ENCODE results near the gene KANSL1. TPM values are rescaled to one million over a fixed set of nuclear protein-coding genes. Genes with fewer than 3 reads are reported as not detected.

KANSL1 gene
- total RNA-seq, 1 experiment from 2014 or later = 55.5 TPM

DNA sequence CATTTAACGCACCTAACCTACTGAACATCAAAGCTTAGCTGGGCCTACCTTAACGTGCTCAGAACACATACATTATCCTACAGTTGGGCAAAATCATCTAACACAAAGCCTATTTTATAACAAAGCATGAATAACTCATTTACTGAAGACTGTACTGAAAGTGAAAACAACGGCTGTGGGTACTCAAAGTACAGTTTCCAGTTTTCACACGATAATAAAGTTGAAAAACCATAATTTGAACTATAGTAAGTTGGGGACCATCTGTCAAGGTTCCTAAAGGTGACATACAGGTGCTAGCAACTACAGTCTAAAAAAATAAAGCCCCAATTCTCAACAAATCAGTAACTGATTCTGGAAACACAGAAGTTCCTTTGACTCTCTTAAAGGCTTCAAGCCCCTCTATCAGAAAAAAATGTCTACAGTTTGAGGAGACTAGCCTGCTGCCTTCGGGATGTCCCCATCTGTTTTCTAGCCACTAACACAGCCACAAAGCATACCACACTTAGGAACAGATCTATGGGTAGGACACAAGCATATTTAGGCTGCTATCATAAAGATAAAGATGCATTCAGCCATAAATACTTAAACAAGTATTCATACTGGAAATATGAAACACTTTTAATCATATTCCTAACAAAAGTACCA, 71.3 kb downstream of the KANSL1 start:
- no TSS peak for BruUV-seq (replicated peaks)
- ATAC-seq = no peak
- CTCF ChIA-PET = no interaction called here
- DNase-seq (ENCODE audit: low read depth, low spot score) = no peak
- H3K27me3 ChIP-seq (ENCODE audit: control insufficient read depth, insufficient read depth, low read length) = no peaks in the 10 kb centered on the region
- H3K9me3 ChIP-seq (ENCODE audit: control insufficient read depth, insufficient read depth, low read depth, low read length) = no peaks in the 10 kb centered on the region
- TF ChIP-seq SIN3A (IDR thresholded peaks at IDR 0.05; ENCODE audit: borderline replicate concordance, insufficient read depth, low read depth, low read length) = no peak
- TF ChIP-seq, protein P1, sequence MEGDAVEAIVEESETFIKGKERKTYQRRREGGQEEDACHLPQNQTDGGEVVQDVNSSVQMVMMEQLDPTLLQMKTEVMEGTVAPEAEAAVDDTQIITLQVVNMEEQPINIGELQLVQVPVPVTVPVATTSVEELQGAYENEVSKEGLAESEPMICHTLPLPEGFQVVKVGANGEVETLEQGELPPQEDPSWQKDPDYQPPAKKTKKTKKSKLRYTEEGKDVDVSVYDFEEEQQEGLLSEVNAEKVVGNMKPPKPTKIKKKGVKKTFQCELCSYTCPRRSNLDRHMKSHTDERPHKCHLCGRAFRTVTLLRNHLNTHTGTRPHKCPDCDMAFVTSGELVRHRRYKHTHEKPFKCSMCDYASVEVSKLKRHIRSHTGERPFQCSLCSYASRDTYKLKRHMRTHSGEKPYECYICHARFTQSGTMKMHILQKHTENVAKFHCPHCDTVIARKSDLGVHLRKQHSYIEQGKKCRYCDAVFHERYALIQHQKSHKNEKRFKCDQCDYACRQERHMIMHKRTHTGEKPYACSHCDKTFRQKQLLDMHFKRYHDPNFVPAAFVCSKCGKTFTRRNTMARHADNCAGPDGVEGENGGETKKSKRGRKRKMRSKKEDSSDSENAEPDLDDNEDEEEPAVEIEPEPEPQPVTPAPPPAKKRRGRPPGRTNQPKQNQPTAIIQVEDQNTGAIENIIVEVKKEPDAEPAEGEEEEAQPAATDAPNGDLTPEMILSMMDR (IDR thresholded peaks at IDR 0.05) = no peak
- H3K36me3 ChIP-seq (ENCODE audit: control insufficient read depth, insufficient read depth, low read length) = no peaks in the 10 kb centered on the region
- POLR2A ChIA-PET = no interaction called here
- intact Hi-C loops (cut with micrococcal nuclease; ENCODE audit: unreplicated experiment) (no loop called here), in situ Hi-C loops (cut with HindIII; ENCODE audit: low pct_unique_long_range_greater_than_20kb, low sequenced_read_pairs) (no loop called here)
- no peak overlapping the region for H3K4me3 ChIP-seq (ENCODE audit: low read depth in 2 of 2, low read length in 2 of 2)
- peaks cover 3% of the 10 kb centered on the region for H3K4me1 ChIP-seq (ENCODE audit: control insufficient read depth, insufficient read depth, low read length)
- no peak overlapping the region for H3K27ac ChIP-seq (ENCODE audit: low read length)

DNA sequence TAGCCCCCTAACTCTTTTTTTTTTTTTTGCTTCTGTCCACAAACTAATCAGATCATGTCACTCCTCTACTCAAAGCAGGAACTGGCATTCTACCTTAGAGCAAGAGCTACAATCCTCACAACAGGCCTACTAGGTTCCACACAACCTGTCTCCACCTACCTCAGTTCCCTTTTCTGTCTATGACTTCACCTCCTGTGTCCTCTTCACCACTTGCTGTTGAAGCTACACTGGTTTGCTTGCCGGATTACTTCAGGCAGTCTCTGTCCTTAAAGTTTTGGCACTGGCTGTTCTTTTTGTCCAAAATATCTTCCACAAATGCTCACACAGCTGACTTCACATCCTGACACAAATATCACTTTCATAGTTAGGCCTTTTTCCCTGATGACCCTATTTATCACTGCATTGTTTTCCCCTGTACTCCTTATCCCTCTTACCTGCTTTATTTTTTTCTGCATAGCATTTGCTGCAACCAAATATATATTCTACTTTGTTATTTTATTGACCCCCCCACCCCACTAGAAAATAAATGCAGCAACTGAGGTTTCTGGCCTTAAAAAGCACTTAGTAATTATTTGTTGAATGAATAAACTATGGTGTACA, 72.0 kb downstream of the KANSL1 start:
- no peak overlapping the region for H3K27ac ChIP-seq (ENCODE audit: low read length)
- intact Hi-C loops (cut with micrococcal nuclease; ENCODE audit: unreplicated experiment) = no loop called here
- no peak overlapping the region for H3K4me3 ChIP-seq (ENCODE audit: low read depth in 2 of 2, low read length in 2 of 2)
- CTCF ChIA-PET = no interaction called here
- TF ChIP-seq POLR2AphosphoS5 (IDR thresholded peaks at IDR 0.05; ENCODE audit: low read depth, low read length) (no peak), TCF7L2 (IDR thresholded peaks at IDR 0.05; ENCODE audit: low read depth, low read length) (no peak), SIN3A (IDR thresholded peaks at IDR 0.05; ENCODE audit: borderline replicate concordance, insufficient read depth, low read depth, low read length) (no peak)
- TF ChIP-seq, protein P1 (IDR thresholded peaks at IDR 0.05) = no peak
- TF ChIP-seq, protein P2, sequence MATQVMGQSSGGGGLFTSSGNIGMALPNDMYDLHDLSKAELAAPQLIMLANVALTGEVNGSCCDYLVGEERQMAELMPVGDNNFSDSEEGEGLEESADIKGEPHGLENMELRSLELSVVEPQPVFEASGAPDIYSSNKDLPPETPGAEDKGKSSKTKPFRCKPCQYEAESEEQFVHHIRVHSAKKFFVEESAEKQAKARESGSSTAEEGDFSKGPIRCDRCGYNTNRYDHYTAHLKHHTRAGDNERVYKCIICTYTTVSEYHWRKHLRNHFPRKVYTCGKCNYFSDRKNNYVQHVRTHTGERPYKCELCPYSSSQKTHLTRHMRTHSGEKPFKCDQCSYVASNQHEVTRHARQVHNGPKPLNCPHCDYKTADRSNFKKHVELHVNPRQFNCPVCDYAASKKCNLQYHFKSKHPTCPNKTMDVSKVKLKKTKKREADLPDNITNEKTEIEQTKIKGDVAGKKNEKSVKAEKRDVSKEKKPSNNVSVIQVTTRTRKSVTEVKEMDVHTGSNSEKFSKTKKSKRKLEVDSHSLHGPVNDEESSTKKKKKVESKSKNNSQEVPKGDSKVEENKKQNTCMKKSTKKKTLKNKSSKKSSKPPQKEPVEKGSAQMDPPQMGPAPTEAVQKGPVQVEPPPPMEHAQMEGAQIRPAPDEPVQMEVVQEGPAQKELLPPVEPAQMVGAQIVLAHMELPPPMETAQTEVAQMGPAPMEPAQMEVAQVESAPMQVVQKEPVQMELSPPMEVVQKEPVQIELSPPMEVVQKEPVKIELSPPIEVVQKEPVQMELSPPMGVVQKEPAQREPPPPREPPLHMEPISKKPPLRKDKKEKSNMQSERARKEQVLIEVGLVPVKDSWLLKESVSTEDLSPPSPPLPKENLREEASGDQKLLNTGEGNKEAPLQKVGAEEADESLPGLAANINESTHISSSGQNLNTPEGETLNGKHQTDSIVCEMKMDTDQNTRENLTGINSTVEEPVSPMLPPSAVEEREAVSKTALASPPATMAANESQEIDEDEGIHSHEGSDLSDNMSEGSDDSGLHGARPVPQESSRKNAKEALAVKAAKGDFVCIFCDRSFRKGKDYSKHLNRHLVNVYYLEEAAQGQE (IDR thresholded peaks at IDR 0.05; ENCODE audit: insufficient read depth in 1 of 2, low read depth in 2 of 2, low read length in 1 of 2) = no peak
- H3K4me1 ChIP-seq (ENCODE audit: control insufficient read depth, insufficient read depth, low read length) = peaks cover 3% of the 10 kb centered on the region
- H3K36me3 ChIP-seq (ENCODE audit: control insufficient read depth, insufficient read depth, low read length) = no peaks in the 10 kb centered on the region
- in situ Hi-C loops (cut with HindIII; ENCODE audit: low pct_unique_long_range_greater_than_20kb, low sequenced_read_pairs) = no loop called here
- TSS peak; percentile 20 for BruUV-seq (replicated peaks)
- H3K9me3 ChIP-seq (ENCODE audit: control insufficient read depth, insufficient read depth, low read depth, low read length) = no peaks in the 10 kb centered on the region
- H3K27me3 ChIP-seq (ENCODE audit: control insufficient read depth, insufficient read depth, low read length) = no peaks in the 10 kb centered on the region
- POLR2A ChIA-PET = interaction anchor here (0.7 kb wide), 1 partner anchor 15 kb away, joined by 6 read pairs; no protein-coding TSS in a partner anchor
- DNase-seq (ENCODE audit: low read depth, low spot score) (no peak), ATAC-seq (no peak)
